DND-41 (cell line): Measurements from ENCODE around the gene TNFSF13B.

Experiments used
- ATAC-seq: fragments of 200-7000 bp; cut with Tn5 transposase; 3 replicates; pipeline ENCODE4 v1.9.1; 2021; ENCODE audit warnings: low read depth; ENCODE audit not compliant: insufficient read depth
- DNase-seq: peaks from one replicate; pipeline ENCODE4 v3.0.0-alpha.2; 2020
- H2AFZ ChIP-seq: 2 replicates; pipeline ENCODE4 v1.6.0; 2012; ENCODE audit warnings: low read depth, low read length
- H3K27ac ChIP-seq: 2 replicates; pipeline ENCODE4 v1.5.1; 2012; ENCODE audit warnings: low read length, inconsistent platforms
- H3K27me3 ChIP-seq: fragments of 200-600 bp; sonication (generic); 2 replicates; pipeline ENCODE4 v1.6.0; 2012; ENCODE audit warnings: low read length, mild to moderate bottlenecking, inconsistent platforms; ENCODE audit not compliant: insufficient read depth, poor library complexity
- H3K36me3 ChIP-seq: 2 replicates; pipeline ENCODE4 v1.5.1; 2012; ENCODE audit warnings: low read length, inconsistent platforms; ENCODE audit not compliant: insufficient read depth
- H3K4me1 ChIP-seq: 2 replicates; pipeline ENCODE4 v1.5.1; 2012; ENCODE audit warnings: mild to moderate bottlenecking, low read length; ENCODE audit not compliant: insufficient read depth
- H3K4me2 ChIP-seq: 2 replicates; pipeline ENCODE4 v1.6.0; 2012; ENCODE audit warnings: mild to moderate bottlenecking, moderate library complexity, low read length, inconsistent platforms; ENCODE audit not compliant: insufficient read depth
- H3K4me3 ChIP-seq, 2 experiments: fragments of 200-600 bp in 1 of 2; shearing (Covaris generic) in 1 of 2; 2 replicates each; pipeline ENCODE4 v1.5.1; 2012 to 2016; ENCODE audit warnings: inconsistent platforms in 2 of 2, low read length in 2 of 2, mild to moderate bottlenecking in 2 of 2, low read depth in 1 of 2, moderate library complexity in 1 of 2
- H3K79me2 ChIP-seq: 2 replicates; pipeline ENCODE4 v1.6.0; 2012; ENCODE audit warnings: low read length, inconsistent platforms; ENCODE audit not compliant: insufficient read depth
- H3K9ac ChIP-seq: 2 replicates; pipeline ENCODE4 v1.6.0; 2012; ENCODE audit warnings: low read depth, mild to moderate bottlenecking, inconsistent platforms, low read length, moderate library complexity
- H3K9me3 ChIP-seq: 2 replicates; pipeline ENCODE4 v1.5.1; 2012; ENCODE audit warnings: low read length, moderate library complexity, mild to moderate bottlenecking, inconsistent platforms; ENCODE audit not compliant: insufficient read depth, severe bottlenecking
- H4K20me1 ChIP-seq: 2 replicates; pipeline ENCODE4 v1.6.0; 2012; ENCODE audit warnings: low read length; ENCODE audit not compliant: insufficient read depth
- EZH2 ChIP-seq: IDR thresholded peaks from 3 replicates; pipeline ENCODE4 v1.6.1; 2012; ENCODE audit warnings: borderline replicate concordance, low read depth, mild to moderate bottlenecking, moderate library complexity, low read length, inconsistent platforms; ENCODE audit not compliant: severe bottlenecking
- TF ChIP-seq, protein P1 (sequence below): IDR thresholded peaks from 2 replicates; pipeline ENCODE4 v1.5.1; 2012; ENCODE audit warnings: borderline replicate concordance, low read length, moderate library complexity, mild to moderate bottlenecking; ENCODE audit not compliant: poor library complexity, severe bottlenecking; ENCODE audit errors: extremely low read depth

The TNFSF13B gene

DNA sequence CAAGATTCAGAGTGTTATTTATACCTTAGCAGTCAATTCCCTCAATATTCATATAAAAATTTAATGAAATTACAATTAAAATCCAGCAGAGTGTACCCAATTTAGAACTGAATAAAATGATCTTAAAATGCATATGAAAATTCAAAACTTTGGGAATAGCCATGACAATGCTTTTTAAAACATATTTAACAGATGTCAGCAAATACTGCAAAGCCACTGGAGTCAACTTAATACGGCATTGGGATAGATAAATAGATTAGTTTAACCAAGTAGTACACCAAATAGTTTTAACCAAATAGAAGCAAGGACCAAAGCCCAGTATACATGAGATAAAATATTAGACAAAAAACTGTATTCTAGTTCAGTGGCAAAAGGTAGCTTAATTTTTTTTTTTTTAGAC lies 79.8 kb downstream of the TNFSF13B start:
- TF ChIP-seq EZH2, result no peak
- TF ChIP-seq, protein P1, sequence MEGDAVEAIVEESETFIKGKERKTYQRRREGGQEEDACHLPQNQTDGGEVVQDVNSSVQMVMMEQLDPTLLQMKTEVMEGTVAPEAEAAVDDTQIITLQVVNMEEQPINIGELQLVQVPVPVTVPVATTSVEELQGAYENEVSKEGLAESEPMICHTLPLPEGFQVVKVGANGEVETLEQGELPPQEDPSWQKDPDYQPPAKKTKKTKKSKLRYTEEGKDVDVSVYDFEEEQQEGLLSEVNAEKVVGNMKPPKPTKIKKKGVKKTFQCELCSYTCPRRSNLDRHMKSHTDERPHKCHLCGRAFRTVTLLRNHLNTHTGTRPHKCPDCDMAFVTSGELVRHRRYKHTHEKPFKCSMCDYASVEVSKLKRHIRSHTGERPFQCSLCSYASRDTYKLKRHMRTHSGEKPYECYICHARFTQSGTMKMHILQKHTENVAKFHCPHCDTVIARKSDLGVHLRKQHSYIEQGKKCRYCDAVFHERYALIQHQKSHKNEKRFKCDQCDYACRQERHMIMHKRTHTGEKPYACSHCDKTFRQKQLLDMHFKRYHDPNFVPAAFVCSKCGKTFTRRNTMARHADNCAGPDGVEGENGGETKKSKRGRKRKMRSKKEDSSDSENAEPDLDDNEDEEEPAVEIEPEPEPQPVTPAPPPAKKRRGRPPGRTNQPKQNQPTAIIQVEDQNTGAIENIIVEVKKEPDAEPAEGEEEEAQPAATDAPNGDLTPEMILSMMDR, result no peak
- Histone ChIP-seq H3K9ac (no peak overlapping the region), H3K4me3 (no peak overlapping the region), H2AFZ (no peak overlapping the region), H3K27me3 (peaks cover 11% of the 10 kb centered on the region), H3K4me1 (no peaks in the 10 kb centered on the region), H3K79me2 (no peaks in the 10 kb centered on the region), H4K20me1 (no peaks in the 10 kb centered on the region), H3K9me3 (no peaks in the 10 kb centered on the region), H3K4me2 (no peak overlapping the region), H3K27ac (no peak overlapping the region), H3K36me3 (no peaks in the 10 kb centered on the region)
- DNase-seq (no peak), ATAC-seq (no peak)

- Histone ChIP-seq H3K79me2 (no peaks in the 10 kb centered on the region), H3K4me3 (no peak overlapping the region), H3K36me3 (no peaks in the 10 kb centered on the region), H3K27ac (no peak overlapping the region), H2AFZ (no peak overlapping the region), H3K9me3 (no peaks in the 10 kb centered on the region), H3K4me1 (no peaks in the 10 kb centered on the region), H3K4me2 (no peak overlapping the region), H3K27me3 (peaks cover 11% of the 10 kb centered on the region), H4K20me1 (no peaks in the 10 kb centered on the region), H3K9ac (no peak overlapping the region)
- no peak for DNase-seq
- ATAC-seq, result no peak
- TF ChIP-seq, protein P1, result no peak
- no peak for TF ChIP-seq EZH2
Observed at GRCh38 chr13:108350579-108350978, 81.1 kb downstream of the TNFSF13B start.

DNA sequence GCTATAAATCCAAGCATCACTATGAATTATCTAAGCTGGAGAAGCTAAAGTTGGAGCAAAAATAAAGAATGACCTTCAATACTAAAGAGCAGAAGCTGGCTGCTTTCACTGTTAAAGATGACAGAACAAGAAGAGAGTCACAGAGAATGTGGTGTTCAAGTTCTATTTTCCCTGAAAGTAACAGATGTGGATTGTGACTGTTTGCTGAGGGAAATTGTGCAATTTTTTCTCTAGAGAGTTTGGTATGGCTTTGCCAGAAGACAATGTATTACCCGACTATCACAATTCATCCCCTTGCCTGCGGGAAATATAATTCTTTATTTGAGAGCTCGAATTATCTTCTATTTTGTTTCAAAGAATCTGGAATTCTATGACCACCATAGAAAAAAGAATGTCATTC lies 83.1 kb downstream of the TNFSF13B start:
- H3K9me3 ChIP-seq, result no peaks in the 10 kb centered on the region
- H3K79me2 ChIP-seq, result no peaks in the 10 kb centered on the region
- no peak overlapping the region for H3K4me3 ChIP-seq
- ATAC-seq (no peak), DNase-seq (no peak)
- no peak overlapping the region for H3K9ac ChIP-seq
- peaks cover 7% of the 10 kb centered on the region for H3K27me3 ChIP-seq
- no peaks in the 10 kb centered on the region for H3K36me3 ChIP-seq
- no peak overlapping the region for H3K4me2 ChIP-seq
- H2AFZ ChIP-seq, result no peak overlapping the region
- no peak overlapping the region for H3K27ac ChIP-seq
- no peaks in the 10 kb centered on the region for H3K4me1 ChIP-seq
- H4K20me1 ChIP-seq, result no peaks in the 10 kb centered on the region
- no peak for TF ChIP-seq EZH2
- TF ChIP-seq, protein P1, result no peak

GRCh38 chr13:108357228-108357627 lies 87.7 kb downstream of the TNFSF13B start:
- H2AFZ ChIP-seq, result no peak overlapping the region
- no peak overlapping the region for H3K4me3 ChIP-seq
- no peaks in the 10 kb centered on the region for H3K36me3 ChIP-seq
- ATAC-seq, result no peak
- no peaks in the 10 kb centered on the region for H3K4me1 ChIP-seq
- H4K20me1 ChIP-seq, result no peaks in the 10 kb centered on the region
- no peaks in the 10 kb centered on the region for H3K79me2 ChIP-seq
- H3K27ac ChIP-seq, result no peak overlapping the region
- DNase-seq, result no peak
- H3K4me2 ChIP-seq, result no peak overlapping the region
- H3K9ac ChIP-seq, result no peak overlapping the region
- H3K9me3 ChIP-seq, result no peaks in the 10 kb centered on the region
- peaks cover 4% of the 10 kb centered on the region for H3K27me3 ChIP-seq
- TF ChIP-seq EZH2, result no peak
- TF ChIP-seq, protein P1, result no peak
